Measurements from ENCODE around the gene MEX3A. TPM values are rescaled to one million over a fixed set of nuclear protein-coding genes. Genes with fewer than 3 reads are reported as not detected.

MEX3A gene
- total and polyA plus RNA-seq, 2 of the 8 experiments (the other 6 are each of a cell fraction or from before 2014, with no cell fraction given): 34.1 to 52.4 TPM

GRCh38 chr1:156065871-156066270, 16.4 kb downstream of the MEX3A start (continued):
- no peak for TF ChIP-seq EGR1 (IDR thresholded peaks at IDR 0.05; ENCODE audit: borderline replicate concordance, low read depth, low read length)
- TF ChIP-seq CTBP2 (IDR thresholded peaks at IDR 0.05; ENCODE audit: borderline replicate concordance, insufficient read depth, insufficient read length, low read length): no peak
- no peak for TF ChIP-seq TBP (IDR thresholded peaks at IDR 0.05; ENCODE audit: low read depth, low read length)
- no peak for TF ChIP-seq SP2 (IDR thresholded peaks at IDR 0.05; ENCODE audit: low read length)
- TF ChIP-seq BCL11A (IDR thresholded peaks at IDR 0.05; ENCODE audit: low read depth in 2 of 2, low read length in 2 of 2): no peak
- TF ChIP-seq EP300 (IDR thresholded peaks at IDR 0.05; ENCODE audit: borderline replicate concordance in 1 of 2, low read depth in 2 of 2, low read length in 2 of 2): no peak
- TF ChIP-seq CEBPB (IDR thresholded peaks at IDR 0.05; ENCODE audit: low read depth, low read length): no peak
- no peak for TF ChIP-seq TAF7 (optimal IDR thresholded peaks at IDR 0.05; ENCODE audit: borderline replicate concordance, low read depth, low read length)

Measured in H1 (cell line).